HG03025 (cell line): ENCODE results near the gene ZNF775.

Source experiments
- ATAC-seq: cut with Tn5 transposase; IDR thresholded peaks from one replicate; pipeline ENCODE4 v1.9.1; 2021; ENCODE audit warnings: mild to moderate bottlenecking, moderate library complexity; ENCODE audit not compliant: unreplicated experiment, low FRiP score

The ZNF775 gene

GRCh38 chr7:150399421-150400007 lies 20.4 kb downstream of the ZNF775 start:
- no peak for ATAC-seq

GRCh38 chr7:150400008-150400787 lies 21.1 kb downstream of the ZNF775 start:
- ATAC-seq: no peak

DNA sequence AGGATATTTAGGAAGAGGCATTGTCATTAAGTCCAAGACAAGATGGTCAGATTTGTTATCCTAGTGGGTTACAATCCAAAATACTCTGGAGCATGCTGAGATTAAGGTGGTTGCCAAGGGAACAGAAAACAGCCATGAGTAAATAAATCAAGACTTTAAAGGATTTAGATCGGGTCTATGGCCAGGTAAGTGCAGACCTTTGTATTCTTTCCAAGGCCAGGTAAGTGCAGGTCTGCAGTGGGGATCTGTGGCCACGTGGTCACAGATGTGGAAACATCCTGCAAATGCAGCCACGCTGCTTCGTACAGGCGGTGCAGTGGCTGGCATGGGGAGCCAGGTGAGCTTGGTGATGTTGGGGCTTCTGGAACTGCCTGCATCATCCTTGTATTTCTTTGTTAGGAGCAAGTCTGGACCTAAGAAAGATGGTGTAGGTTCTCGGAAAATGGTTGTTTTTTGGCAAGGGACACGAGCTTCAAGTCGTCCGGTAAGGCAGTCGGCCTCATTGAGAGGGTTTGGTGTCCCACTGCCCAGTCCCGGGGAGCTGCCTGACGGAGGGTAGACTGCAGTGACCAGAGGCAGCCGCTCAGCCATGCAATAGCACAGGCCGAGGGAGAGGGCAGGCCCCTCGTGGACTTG lies 21.8 kb downstream of the ZNF775 start:
- no peak for ATAC-seq

- ATAC-seq: no peak
Measured at GRCh38 chr7:150401424-150401790, 22.3 kb downstream of the ZNF775 start.

GRCh38 chr7:150401861-150402631 lies 22.9 kb downstream of the ZNF775 start:
- no peak for ATAC-seq

- no peak for ATAC-seq
Measured at GRCh38 chr7:150402671-150403321, 23.7 kb downstream of the ZNF775 start.

DNA sequence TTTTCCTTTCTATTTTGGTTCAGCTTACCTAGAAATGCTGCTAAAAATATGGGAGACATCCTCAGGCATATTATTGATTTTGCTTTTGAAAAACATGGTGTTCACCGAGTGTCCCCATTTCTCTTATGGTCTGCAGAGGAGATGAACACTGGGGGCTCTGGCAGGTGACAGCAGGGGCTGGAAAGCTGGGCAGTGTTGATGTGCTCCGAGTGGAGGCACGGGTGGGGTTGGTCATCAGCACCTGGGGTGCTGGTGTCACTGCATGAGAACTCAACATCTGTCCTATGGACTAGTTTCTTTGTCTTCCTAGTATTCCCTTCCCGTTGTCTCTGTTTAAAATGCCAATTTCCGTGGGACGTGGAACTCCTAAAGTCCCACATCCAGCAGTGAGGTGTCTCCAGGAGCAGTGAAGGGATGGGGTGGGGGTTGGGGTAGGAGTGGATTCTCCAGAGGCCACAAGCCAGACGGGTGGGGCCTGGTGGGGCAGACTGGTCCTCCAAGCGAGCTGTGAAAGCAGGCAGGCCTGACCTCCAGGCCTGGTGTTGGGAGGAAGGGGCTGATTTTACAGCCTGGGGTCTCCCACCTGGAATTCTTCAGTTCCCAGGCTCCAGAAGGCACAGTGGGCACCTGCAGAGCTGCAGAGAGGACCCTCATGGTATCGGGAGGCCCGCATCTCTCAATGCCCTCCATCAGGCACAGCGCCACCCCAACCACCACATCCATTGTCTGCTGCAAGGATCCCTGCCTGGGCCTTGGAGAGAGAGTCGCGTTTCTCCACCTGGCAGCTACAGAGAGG lies 24.4 kb downstream of the ZNF775 start:
- no peak for ATAC-seq

DNA sequence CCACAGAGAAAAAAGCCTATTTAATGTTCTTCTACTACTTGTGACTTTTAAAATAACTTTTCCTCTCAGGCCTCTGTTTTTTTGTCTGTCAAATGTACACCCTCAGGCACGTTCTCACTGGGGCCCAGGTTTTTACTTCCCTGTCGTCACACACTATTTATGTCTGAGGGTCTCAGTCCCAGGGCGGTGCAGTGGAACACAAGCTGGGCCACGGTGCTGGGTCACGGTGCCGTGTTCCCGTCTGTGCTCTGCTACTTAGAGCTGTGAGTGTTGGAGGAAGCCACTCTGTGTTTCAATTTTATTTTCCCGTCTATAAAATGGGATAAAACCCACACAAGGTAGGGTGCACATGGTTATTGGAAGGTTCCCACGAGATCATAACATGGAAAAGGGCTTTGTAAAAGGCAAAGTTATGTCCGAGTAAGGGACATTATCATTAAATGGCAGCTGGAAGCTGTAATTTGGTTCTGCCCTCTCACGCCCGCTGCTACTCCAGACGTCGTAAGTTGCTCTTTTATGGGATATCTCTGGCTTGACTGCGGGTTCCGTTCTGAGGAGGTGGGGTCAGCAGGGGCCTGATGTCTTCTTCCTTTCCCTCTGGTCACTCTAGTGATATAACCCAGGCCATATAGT lies 25.2 kb downstream of the ZNF775 start:
- no peak for ATAC-seq

DNA sequence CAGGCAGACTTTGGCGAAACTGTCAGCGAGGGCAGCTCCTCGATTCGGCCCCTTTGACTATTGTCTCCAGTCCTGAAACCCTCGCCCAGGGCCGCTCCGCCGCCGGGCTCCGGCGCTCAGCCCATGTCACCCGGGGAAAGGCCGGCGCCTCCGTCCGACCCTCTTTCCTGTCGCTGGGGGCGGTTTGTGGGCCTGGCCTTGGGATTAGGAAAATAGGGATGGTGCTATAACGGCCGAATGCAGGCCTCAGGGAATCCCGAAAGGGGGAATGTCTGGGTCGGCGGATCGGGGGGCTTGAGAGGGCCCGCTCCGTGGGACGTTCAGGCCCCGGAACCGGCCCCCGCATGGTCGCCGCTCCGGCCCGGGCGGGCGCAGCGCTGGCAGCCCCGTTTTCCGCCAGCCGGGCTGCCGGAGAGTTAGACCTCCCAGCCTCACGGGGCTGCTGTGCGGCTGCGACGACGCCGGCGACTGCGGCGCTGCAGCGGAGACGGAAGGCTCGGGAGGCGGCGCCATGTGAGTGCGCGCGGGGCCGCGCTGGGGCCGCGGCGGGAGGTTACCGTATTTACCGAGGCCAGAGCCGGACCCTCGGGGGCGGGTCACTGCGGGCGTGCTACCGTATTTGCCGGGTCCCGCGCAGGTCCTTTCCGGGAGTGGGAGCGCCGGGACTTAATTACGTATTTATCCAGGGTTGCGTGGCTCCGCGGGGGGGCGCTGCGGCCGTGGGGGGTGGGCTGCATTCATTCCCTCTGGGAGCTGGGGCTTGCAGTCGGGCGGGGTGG lies 25.9 kb downstream of the ZNF775 start:
- peak; percentile 56 for ATAC-seq

DNA sequence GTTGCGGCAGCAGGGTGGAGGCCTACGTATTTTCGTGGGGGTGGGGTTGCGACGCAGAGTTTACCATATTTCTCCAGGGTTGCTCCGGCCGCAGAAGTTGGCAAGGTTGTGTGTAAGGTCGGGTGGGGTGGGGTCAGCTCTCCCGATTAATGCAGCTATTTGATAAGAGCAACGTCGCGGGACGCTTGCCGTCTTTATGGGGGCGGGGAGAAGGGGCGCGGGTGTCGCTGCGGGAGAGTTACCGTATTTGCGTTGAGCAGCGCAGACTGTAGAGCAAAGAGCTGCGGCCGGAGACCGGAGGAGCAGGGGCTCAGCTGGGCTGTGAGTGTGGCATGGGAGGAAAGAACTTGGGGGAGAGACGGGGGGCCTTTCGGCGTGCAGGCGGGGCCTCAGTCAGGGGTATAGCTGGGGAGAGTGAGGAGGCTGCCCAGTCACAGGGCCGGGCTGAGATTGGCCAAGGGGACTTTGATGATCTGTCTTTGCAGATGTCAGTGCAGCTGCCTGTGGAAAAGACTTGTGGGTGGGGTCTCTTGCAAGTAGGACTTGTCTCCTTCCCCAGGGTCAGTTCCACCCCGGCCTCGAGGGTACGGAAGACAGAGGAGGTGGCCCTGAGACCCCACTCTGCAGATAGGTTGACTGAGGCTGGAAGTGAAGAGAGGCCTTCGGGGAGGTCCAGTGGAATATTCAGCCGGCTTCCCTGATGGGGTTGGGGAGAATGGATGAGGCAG lies 26.6 kb downstream of the ZNF775 start:
- ATAC-seq: no peak

GRCh38 chr7:150406312-150406566 lies 27.1 kb downstream of the ZNF775 start:
- ATAC-seq: no peak

DNA sequence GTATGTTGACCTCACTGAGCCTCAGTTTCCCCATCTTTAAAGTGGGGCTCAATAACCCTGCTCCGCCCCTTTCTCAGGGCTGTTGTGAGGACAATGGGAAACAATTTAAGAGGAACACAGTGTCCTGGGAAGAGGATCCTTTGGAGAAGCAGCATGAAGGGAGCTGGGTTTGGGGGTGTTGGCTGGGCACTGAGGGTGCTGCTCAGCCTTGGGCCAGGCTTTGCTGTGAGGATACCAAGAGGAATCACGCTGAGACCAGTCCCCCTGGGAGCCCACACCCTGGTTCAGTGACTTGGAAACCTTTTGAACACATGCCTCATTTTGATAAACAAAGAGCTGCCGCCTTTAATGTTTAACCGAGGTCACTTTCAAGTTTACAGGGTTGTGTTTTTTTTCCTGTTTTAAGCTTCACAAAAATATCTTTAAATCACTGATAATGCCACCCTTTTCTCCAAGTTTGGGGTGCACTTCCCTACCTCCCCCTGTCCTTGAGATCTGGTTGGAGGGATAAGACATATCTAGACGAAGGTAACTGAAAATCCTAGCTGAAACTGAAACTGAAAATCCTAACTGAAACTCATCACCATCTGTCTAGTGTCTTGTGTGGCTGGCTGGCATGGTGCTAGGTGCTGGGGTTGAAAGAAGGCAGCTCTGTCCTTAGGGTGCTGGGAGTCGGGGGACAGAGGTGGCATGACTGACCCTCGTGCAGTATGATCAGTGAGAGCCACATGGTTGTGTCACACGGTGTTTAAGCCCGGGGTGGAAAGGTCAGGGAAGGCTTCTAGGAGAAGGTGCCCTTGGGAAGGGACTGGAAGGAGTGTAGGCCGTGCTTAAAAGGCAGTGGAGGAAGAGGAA lies 27.7 kb downstream of the ZNF775 start:
- peak; percentile 43 for ATAC-seq

- no peak for ATAC-seq
Measured at GRCh38 chr7:150407588-150408392, 28.7 kb downstream of the ZNF775 start.

DNA sequence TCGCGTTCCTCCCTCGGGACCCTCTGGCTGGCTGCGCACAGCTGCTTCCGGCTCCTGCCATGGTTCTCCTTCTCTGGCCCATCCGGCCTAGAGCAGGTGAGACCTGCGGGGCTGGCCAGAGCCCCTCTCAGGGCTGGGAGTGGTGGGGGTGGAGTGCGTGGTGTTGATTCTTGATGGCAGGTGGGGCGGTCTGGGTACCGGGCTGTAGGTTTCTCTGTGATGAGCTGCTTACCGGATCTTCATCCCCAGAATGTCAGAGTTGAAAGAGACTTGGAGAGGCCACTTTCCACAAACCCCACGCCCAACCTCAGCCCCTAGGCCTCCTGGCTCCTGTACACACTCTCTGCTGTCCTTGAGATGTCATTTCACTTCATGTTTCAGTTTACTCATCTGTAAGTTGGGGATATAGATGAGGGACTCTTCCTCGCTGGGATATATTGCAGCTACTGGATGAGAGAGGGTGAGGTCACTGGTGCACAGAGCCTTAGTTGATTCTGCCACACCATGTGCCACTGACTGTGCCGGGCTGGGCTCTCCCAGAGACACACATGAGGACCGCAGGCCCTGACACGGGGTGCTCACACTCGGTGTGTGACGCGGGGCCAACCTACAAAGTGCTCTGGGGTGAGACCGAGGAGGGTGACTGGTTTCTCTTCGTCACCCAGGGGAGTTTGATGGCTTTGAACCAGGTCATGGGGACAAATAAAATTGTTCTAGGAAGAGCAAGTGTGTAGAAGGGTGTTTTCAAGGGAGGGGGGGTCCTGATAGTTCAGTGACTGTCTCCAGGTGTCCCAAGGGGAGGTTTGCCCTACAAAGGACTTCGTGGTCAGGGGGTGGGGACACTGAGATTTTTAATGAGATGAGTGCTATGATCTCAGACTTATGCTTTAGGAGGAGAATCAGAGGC lies 29.5 kb downstream of the ZNF775 start:
- ATAC-seq: no peak

- no peak for ATAC-seq
Measured at GRCh38 chr7:150409300-150410030, 30.3 kb downstream of the ZNF775 start.
